PC-3 (cell line): ENCODE data around the gene CNTNAP2.

ENCODE experiments used
- CTCF ChIP-seq: fragments of 300-600 bp; sonication (generic); conservative IDR thresholded peaks from 2 replicates; pipeline ENCODE4 v1.5.1; 2017; ENCODE audit warnings: antibody characterized with exemption, low read depth, mild to moderate bottlenecking, low read length
- EZH2 ChIP-seq: fragments of 300-600 bp; sonication (generic); IDR thresholded peaks from one replicate; pipeline ENCODE4 v1.6.1; 2017; ENCODE audit warnings: antibody characterized with exemption, mild to moderate bottlenecking, low read length; ENCODE audit not compliant: unreplicated experiment

- TF ChIP-seq CTCF: no peak
- TF ChIP-seq EZH2: no peak
Observed at GRCh38 chr7:147796581-147796980, 1680.0 kb downstream of the CNTNAP2 start.
